Stimulated activated CD8-positive, alpha-beta memory T cell treated with anti-CD3 and anti-CD28 coated beads, Interleukin-12 subunit alpha, Interleukin-12 subunit beta, amount 100 ng/mL, for 1 hour (primary cell): Measurements from ENCODE around the gene ZNF311.
A peak's percentile ranks its signal among the peaks of the same experiment; 100 is the strongest.
"Not testable (repeated sequence)": the region's sequence is repeated elsewhere in the genome, so short reads cannot be mapped to it uniquely, and the experiment has no call there.

Source experiments
- DNase-seq: peaks from one replicate; pipeline ENCODE4 v3.0.0-alpha.2; 2020; ENCODE audit warnings: low read depth

ZNF311 gene

GRCh38 chr6:28982476-28983266, 22.4 kb downstream of the ZNF311 start:
- no peak for DNase-seq

GRCh38 chr6:28981833-28982475, 23.2 kb downstream of the ZNF311 start:
- DNase-seq = peak; percentile 63

GRCh38 chr6:28981431-28981832, 23.7 kb downstream of the ZNF311 start:
- DNase-seq = peak; percentile 66

- DNase-seq = no peak
Observed at GRCh38 chr6:28980852-28981430, 24.2 kb downstream of the ZNF311 start.

GRCh38 chr6:28980137-28980851, 24.8 kb downstream of the ZNF311 start:
- DNase-seq = no peak

- DNase-seq = no peak
Observed at GRCh38 chr6:28979679-28980078, 25.4 kb downstream of the ZNF311 start.

GRCh38 chr6:28978959-28979561, 26.1 kb downstream of the ZNF311 start:
- no peak for DNase-seq

GRCh38 chr6:28978133-28978491, 27.0 kb downstream of the ZNF311 start:
- DNase-seq = no peak

- DNase-seq = no peak
Observed at GRCh38 chr6:28977341-28978132, 27.6 kb downstream of the ZNF311 start.

- no peak for DNase-seq
Observed at GRCh38 chr6:28976677-28977076, 28.4 kb downstream of the ZNF311 start.

- no peak for DNase-seq
Observed at GRCh38 chr6:28974505-28974904, 30.6 kb downstream of the ZNF311 start.

- DNase-seq = not testable (repeated sequence)
Observed at GRCh38 chr6:28970056-28970455, 35.1 kb downstream of the ZNF311 start.

GRCh38 chr6:28969129-28969528, 36.0 kb downstream of the ZNF311 start:
- DNase-seq = no peak

- DNase-seq = no peak
Observed at GRCh38 chr6:28968476-28968875, 36.6 kb downstream of the ZNF311 start.

GRCh38 chr6:28965706-28966105, 39.4 kb downstream of the ZNF311 start:
- no peak for DNase-seq

GRCh38 chr6:28960846-28961500, 44.1 kb downstream of the ZNF311 start:
- DNase-seq = no peak

GRCh38 chr6:28958561-28959243, 46.4 kb downstream of the ZNF311 start:
- not testable (repeated sequence) for DNase-seq

GRCh38 chr6:28957795-28958314, 47.3 kb downstream of the ZNF311 start:
- not testable (repeated sequence) for DNase-seq

GRCh38 chr6:28956331-28956730, 48.8 kb downstream of the ZNF311 start:
- DNase-seq = no peak
